Measurements from ENCODE around the gene SWSAP1. TPM values are rescaled to one million over a fixed set of nuclear protein-coding genes. Genes with fewer than 3 reads are reported as not detected.

Gene SWSAP1
- total RNA-seq, 1 donor from 2014 or later: 3.6 TPM

DNA sequence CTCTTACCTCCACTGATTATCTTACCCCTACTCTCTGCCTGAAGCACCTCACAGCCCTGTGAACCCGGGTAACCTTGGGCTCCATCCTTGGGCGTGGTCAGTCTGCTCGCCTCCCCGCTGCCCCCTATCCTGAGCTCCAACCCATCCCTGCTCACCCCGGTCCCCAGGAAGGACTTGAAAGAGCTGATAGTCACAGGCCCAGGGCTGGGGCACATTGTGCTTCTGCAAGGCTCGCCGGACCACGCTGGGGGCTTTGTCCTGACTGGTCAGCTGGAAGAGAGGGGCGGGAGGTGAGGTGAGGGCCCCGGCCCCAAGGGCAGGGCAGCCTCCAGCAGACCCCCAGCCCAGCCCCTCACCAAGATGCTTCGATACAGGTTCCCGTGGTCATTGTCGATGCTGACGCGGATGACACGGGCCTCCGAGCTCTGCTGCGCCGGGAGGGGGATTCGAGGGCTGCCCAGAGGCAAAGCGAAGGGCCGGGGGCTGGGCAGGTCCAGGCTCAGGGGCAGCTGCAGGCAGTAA, 22.7 kb downstream of the SWSAP1 start:
- Histone ChIP-seq H3K4me3 (no peak overlapping the region), H3K36me3 (peaks cover 23% of the 10 kb centered on the region), H3K9me3 (no peaks in the 10 kb centered on the region), H3K27me3 (ENCODE audit: low read depth) (no peaks in the 10 kb centered on the region), H3K4me1 (no peaks in the 10 kb centered on the region), H3K27ac (no peak overlapping the region)
- TF ChIP-seq, protein P1, sequence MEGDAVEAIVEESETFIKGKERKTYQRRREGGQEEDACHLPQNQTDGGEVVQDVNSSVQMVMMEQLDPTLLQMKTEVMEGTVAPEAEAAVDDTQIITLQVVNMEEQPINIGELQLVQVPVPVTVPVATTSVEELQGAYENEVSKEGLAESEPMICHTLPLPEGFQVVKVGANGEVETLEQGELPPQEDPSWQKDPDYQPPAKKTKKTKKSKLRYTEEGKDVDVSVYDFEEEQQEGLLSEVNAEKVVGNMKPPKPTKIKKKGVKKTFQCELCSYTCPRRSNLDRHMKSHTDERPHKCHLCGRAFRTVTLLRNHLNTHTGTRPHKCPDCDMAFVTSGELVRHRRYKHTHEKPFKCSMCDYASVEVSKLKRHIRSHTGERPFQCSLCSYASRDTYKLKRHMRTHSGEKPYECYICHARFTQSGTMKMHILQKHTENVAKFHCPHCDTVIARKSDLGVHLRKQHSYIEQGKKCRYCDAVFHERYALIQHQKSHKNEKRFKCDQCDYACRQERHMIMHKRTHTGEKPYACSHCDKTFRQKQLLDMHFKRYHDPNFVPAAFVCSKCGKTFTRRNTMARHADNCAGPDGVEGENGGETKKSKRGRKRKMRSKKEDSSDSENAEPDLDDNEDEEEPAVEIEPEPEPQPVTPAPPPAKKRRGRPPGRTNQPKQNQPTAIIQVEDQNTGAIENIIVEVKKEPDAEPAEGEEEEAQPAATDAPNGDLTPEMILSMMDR (IDR thresholded peaks at IDR 0.05): no peak
- intact Hi-C loops (cut with DNase I): no loop called here
- ATAC-seq (peak in 1 of 2 donors; percentile 10), DNase-seq (no peak)

DNA sequence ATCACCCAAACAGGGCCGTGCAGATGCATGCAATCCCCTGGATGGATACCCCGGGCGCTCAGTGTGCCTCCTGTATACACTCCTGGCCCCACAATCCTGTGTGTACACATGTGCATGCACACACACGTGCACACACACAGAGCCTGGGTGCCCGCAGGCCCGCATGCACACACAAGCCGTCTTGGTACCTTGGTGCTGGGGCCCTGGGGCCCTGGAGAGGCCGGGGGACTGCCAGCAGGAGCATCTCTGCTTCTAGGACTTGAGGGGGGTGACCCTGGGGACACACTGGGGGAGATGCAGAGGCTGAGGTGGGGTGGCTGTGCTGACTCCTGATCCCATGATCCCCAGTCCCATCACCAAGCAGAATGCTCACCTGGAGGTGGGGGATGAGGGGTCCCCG, 25.2 kb downstream of the SWSAP1 start:
- DNase-seq (no peak), ATAC-seq (peak in 1 of 2 donors; percentile 21)
- H3K27ac ChIP-seq: no peak overlapping the region
- intact Hi-C loops (cut with DNase I): no loop called here
- H3K9me3 ChIP-seq: no peaks in the 10 kb centered on the region
- no peaks in the 10 kb centered on the region for H3K27me3 ChIP-seq (ENCODE audit: low read depth)
- TF ChIP-seq, protein P1 (IDR thresholded peaks at IDR 0.05): no peak
- H3K4me1 ChIP-seq: no peaks in the 10 kb centered on the region
- no peak overlapping the region for H3K4me3 ChIP-seq
- peaks cover 32% of the 10 kb centered on the region for H3K36me3 ChIP-seq

DNA sequence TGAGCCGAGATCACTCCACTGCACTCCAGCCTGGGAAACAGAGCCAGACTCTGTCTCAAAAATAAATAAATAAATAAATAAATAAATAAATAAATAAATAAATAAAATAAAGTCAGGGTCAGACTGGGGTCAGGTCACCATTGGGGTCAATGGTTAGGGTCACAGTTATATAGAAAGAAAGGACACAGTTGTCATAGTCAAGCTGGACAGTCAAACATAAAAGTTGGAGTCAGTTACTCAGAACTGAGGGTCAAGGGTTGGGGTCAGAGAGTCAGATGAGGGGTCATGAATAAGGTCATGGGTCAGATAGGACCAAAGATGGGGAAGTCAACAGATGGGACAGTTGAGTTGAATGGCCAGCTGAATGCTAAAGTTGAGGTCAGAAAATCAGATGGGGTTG, 26.3 kb downstream of the SWSAP1 start:
- H3K4me3 ChIP-seq: no peak overlapping the region
- TF ChIP-seq, protein P1 (IDR thresholded peaks at IDR 0.05): no peak
- no peaks in the 10 kb centered on the region for H3K27me3 ChIP-seq (ENCODE audit: low read depth)
- peaks cover 32% of the 10 kb centered on the region for H3K36me3 ChIP-seq
- no peaks in the 10 kb centered on the region for H3K9me3 ChIP-seq
- ATAC-seq (no peak), DNase-seq (no peak)
- intact Hi-C loops (cut with DNase I): no loop called here
- no peak overlapping the region for H3K27ac ChIP-seq
- no peaks in the 10 kb centered on the region for H3K4me1 ChIP-seq

DNA sequence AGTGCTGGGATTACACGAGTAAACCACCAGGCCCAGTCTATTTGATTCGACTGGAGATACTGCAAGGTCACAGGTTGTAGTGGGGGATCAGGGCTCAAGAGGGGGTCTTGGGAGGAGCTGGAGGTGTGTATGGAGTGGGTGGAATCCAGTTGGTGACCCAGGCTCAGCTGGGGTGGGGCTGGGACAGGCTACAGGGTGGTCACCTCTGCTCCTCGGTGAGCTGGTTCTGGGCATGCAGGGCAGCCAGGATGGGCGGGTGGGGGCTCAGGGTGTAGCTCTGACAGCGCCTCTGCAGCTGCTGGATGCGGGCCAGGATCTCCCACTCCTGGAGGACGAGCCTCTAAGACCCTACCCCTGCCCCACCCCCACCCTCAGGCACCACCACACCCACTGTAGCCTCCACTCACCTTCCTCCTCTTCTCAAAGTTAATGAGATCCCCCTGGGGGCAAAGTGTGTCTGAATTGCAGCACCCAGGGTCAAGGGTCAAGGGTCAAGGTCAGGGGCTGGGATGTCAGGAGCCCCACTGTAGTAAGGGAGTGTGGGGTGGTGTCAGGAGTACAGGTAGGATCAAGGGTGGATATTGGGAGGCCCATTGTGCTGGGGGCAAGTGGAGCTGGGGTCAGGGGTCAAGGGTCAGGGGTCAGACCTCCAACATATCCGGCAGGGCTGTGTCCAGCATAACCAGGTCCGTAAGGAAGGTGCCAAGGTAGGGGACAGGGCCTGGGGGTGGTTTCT, 27.5 kb downstream of the SWSAP1 start:
- Histone ChIP-seq H3K27me3 (ENCODE audit: low read depth) (no peaks in the 10 kb centered on the region), H3K27ac (no peak overlapping the region), H3K4me1 (peaks cover 5% of the 10 kb centered on the region), H3K36me3 (peaks cover 27% of the 10 kb centered on the region), H3K9me3 (no peaks in the 10 kb centered on the region), H3K4me3 (no peak overlapping the region)
- intact Hi-C loops (cut with DNase I): no loop called here
- TF ChIP-seq, protein P1 (IDR thresholded peaks at IDR 0.05): no peak
- no peak for DNase-seq
- ATAC-seq: no peak

DNA sequence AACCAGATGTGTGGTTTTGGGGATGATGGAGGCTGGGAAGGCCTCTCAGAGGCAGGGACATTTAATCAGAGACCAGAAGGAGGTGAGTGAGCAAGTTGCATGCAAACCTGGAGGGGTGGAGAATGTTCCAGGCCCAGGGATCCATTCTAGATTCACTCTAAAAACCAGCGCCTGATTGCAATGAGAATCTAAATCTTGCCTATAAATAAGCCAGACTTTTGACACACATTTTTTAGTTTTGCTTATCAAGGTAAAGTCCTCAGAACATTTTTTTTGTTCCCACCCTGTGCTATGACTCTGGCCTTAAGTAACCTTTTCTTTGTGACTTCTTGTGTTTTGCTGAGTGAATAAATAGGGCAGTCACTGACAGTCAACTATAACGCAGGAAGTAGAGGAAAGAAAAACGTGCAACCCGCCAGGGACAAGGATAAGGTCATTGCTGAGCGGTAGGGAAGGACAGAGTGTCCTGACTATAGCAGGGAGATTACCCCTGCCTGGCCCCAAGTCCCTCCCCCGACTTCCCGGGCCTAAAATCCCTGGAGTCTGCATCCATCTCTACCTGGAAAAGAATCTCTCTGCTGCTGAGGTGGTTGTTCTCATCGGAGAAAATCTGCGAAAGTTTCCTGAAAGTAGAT, 30.2 kb downstream of the SWSAP1 start:
- DNase-seq: no peak
- intact Hi-C loops (cut with DNase I): no loop called here
- ATAC-seq: no peak
- TF ChIP-seq, protein P1 (IDR thresholded peaks at IDR 0.05): no peak
- Histone ChIP-seq H3K9me3 (no peaks in the 10 kb centered on the region), H3K27ac (no peak overlapping the region), H3K4me1 (peaks cover 5% of the 10 kb centered on the region), H3K27me3 (ENCODE audit: low read depth) (no peaks in the 10 kb centered on the region), H3K4me3 (no peak overlapping the region), H3K36me3 (peaks cover 20% of the 10 kb centered on the region)
